GM12878 (cell line): Measurements from ENCODE around the gene COBLL1. TPM values are rescaled to one million over a fixed set of nuclear protein-coding genes. Genes with fewer than 3 reads are reported as not detected.

ENCODE experiments used
- ATAC-seq: fragments of 200-7000 bp; cut with Tn5 transposase; 3 replicates; pipeline ENCODE4 v1.9.1; 2020; ENCODE audit warnings: mild to moderate bottlenecking, moderate library complexity
- BruUV-seq: library from RNA; stranded (reverse); fragments of 400-500 nt; replicated peaks from 2 replicates; lab custom pipeline; 2021; lab: Mats Ljungman, UMichigan
- CTCF ChIA-PET: fragments of 300-600 bp; sonication (Branson Sonifier 250); formaldehyde crosslinking; extraction: SDS; loops from one replicate; lab custom pipeline; 2021; ENCODE audit warnings: inconsistent platforms; lab: Yijun Ruan, JAX
- POLR2A ChIA-PET: fragments of 350-600 bp; formaldehyde crosslinking; extraction: SDS; loops from one replicate; lab custom pipeline; 2021; ENCODE audit warnings: inconsistent platforms; lab: Charles Lee
- RAD21 ChIA-PET: fragments of 300-600 bp; sonication (Branson Sonifier 250); formaldehyde crosslinking; loops from one replicate; lab custom pipeline; 2023; ENCODE audit warnings: antibody characterized with exemption; ENCODE audit not compliant: unreplicated experiment; lab: Charles Lee
- SMC1A ChIA-PET: fragments of 300-600 bp; sonication (Branson Sonifier 250); formaldehyde crosslinking; loops from one replicate; lab custom pipeline; 2023; ENCODE audit not compliant: unreplicated experiment, uncharacterized antibody; lab: Charles Lee
- DNase-seq: peaks from one replicate; pipeline ENCODE4 v3.0.0-alpha.2; 2011; ENCODE audit warnings: low read depth, low spot score
- FAIRE-seq: peaks from 3 replicates; lab custom pipeline; 2011; peaks lifted over from hg19 to GRCh38; lab: Jason Lieb, UNC
- H2AFZ ChIP-seq: 2 replicates; pipeline ENCODE4 v1.6.0; 2011; ENCODE audit warnings: low read depth, low read length, control low read depth; ENCODE audit not compliant: control insufficient read depth
- H3K27ac ChIP-seq: 2 replicates; pipeline ENCODE4 v1.5.1; 2011; ENCODE audit warnings: control low read depth; ENCODE audit not compliant: control insufficient read depth, insufficient read depth
- H3K27me3 ChIP-seq, 2 experiments: replicated peaks in 1 of 2; 2 replicates each; pipeline versions ENCODE4 v1.6.0 to v1.6.1; 2011; ENCODE audit warnings: low read length in 1 of 2; ENCODE audit not compliant: control insufficient read depth in 2 of 2, insufficient read depth in 2 of 2
- H3K36me3 ChIP-seq, 2 experiments: 2 replicates each; pipeline ENCODE4 v1.5.1; 2011; ENCODE audit warnings: low read length in 1 of 2; ENCODE audit not compliant: control insufficient read depth in 2 of 2, insufficient read depth in 2 of 2
- H3K4me1 ChIP-seq: 2 replicates; pipeline ENCODE4 v1.6.1; 2011; ENCODE audit warnings: mild to moderate bottlenecking, low read length, moderate library complexity, mixed read lengths; ENCODE audit not compliant: control insufficient read depth, insufficient read depth
- H3K4me2 ChIP-seq: 2 replicates; pipeline ENCODE4 v1.6.0; 2011; ENCODE audit warnings: control low read depth; ENCODE audit not compliant: control insufficient read depth, insufficient read depth
- H3K4me3 ChIP-seq: fragments of 200-600 bp; sonication (generic); 2 replicates; pipeline ENCODE4 v1.5.1; 2016
- H3K79me2 ChIP-seq: 2 replicates; pipeline ENCODE4 v1.6.0; 2011; ENCODE audit warnings: low read length; ENCODE audit not compliant: control insufficient read depth, insufficient read depth
- H3K9ac ChIP-seq: 2 replicates; pipeline ENCODE4 v1.8.0; 2011; ENCODE audit warnings: low read length, control low read depth, mixed read lengths; ENCODE audit not compliant: control insufficient read depth, insufficient read depth
- H3K9me3 ChIP-seq: replicated peaks from 3 replicates; pipeline ENCODE4 v1.5.1; 2011; ENCODE audit warnings: mild to moderate bottlenecking, low read length; ENCODE audit not compliant: control insufficient read depth, insufficient read depth
- H4K20me1 ChIP-seq: 2 replicates; pipeline ENCODE4 v1.6.0; 2011; ENCODE audit not compliant: control insufficient read depth, insufficient read depth
- E2F8 ChIP-seq: fragments of 450-650 bp; IDR thresholded peaks from 2 replicates; pipeline ENCODE4 v1.6.1; 2018; ENCODE audit warnings: mild to moderate bottlenecking, low read depth, moderate library complexity; ENCODE audit not compliant: partially characterized antibody
- ESRRA ChIP-seq: IDR thresholded peaks from 2 replicates; pipeline ENCODE4 v1.6.1; 2012; ENCODE audit warnings: mild to moderate bottlenecking, low read length, improper control_type of control experiment
- FOXK2 ChIP-seq: fragments of 450-650 bp; IDR thresholded peaks from 2 replicates; pipeline ENCODE4 v1.6.1; 2017; ENCODE audit warnings: mild to moderate bottlenecking, moderate library complexity
- HCFC1 ChIP-seq: fragments of 150-350 bp; IDR thresholded peaks from 2 replicates; pipeline ENCODE4 v1.6.1; 2014; ENCODE audit warnings: low read length
- HDAC2 ChIP-seq: fragments of 200-600 bp; sonication (generic); IDR thresholded peaks from 2 replicates; pipeline ENCODE4 v1.6.1; 2017
- MTA2 ChIP-seq: fragments of 450-650 bp; IDR thresholded peaks from 2 replicates; pipeline ENCODE4 v1.6.1; 2016; ENCODE audit warnings: low read depth, mild to moderate bottlenecking, moderate library complexity
- MXI1 ChIP-seq: fragments of 150-350 bp; IDR thresholded peaks from 2 replicates; pipeline ENCODE4 v1.6.1; 2011; ENCODE audit warnings: low read depth, mild to moderate bottlenecking, inconsistent platforms, low read length, improper control_type of control experiment
- MYB ChIP-seq: fragments of 150-350 bp; IDR thresholded peaks from 2 replicates; pipeline ENCODE4 v1.6.1; 2014; ENCODE audit warnings: mild to moderate bottlenecking, low read depth, low read length, borderline replicate concordance
- NBN ChIP-seq: fragments of 450-650 bp; IDR thresholded peaks from 2 replicates; pipeline ENCODE4 v1.6.1; 2016
- NFYB ChIP-seq: IDR thresholded peaks from 2 replicates; pipeline ENCODE4 v1.6.1; 2011; ENCODE audit warnings: low read depth, mild to moderate bottlenecking, low read length, improper control_type of control experiment, moderate library complexity; ENCODE audit not compliant: insufficient read depth
- RELA ChIP-seq: fragments of 450-650 bp; IDR thresholded peaks from 2 replicates; pipeline ENCODE4 v1.8.0; 2014; ENCODE audit warnings: borderline replicate concordance; ENCODE audit not compliant: partially characterized antibody
- SIX5 ChIP-seq: IDR thresholded peaks from 2 replicates; pipeline ENCODE4 v1.6.1; 2011; ENCODE audit warnings: mild to moderate bottlenecking, low read depth, low read length, moderate library complexity; ENCODE audit not compliant: severe bottlenecking
- SMAD5 ChIP-seq: IDR thresholded peaks from 2 replicates; pipeline ENCODE4 v1.6.1; 2016; ENCODE audit warnings: antibody characterized with exemption, low read depth
- SMC3 ChIP-seq: IDR thresholded peaks from 2 replicates; pipeline ENCODE4 v1.6.1; 2011; ENCODE audit warnings: low read length, improper control_type of control experiment, borderline replicate concordance
- SUPT20H ChIP-seq: IDR thresholded peaks from 2 replicates; pipeline ENCODE4 v1.6.1; 2011; ENCODE audit warnings: low read depth, mild to moderate bottlenecking, low read length, moderate library complexity, borderline replicate concordance; ENCODE audit not compliant: control insufficient read depth
- SUZ12 ChIP-seq: fragments of 200-600 bp; sonication (generic); IDR thresholded peaks from one replicate; pipeline ENCODE4 v1.6.1; 2018; ENCODE audit warnings: antibody characterized with exemption, mild to moderate bottlenecking; ENCODE audit not compliant: unreplicated experiment
- USF1 ChIP-seq: IDR thresholded peaks from 2 replicates; pipeline ENCODE4 v1.6.1; 2011; ENCODE audit warnings: borderline replicate concordance, low read depth, mild to moderate bottlenecking, moderate library complexity, mixed read lengths, low read length; ENCODE audit not compliant: insufficient read depth; ENCODE audit errors: extremely low read length
- ZBTB11 ChIP-seq: fragments of 450-650 bp; formaldehyde crosslinking; IDR thresholded peaks from 2 replicates; pipeline ENCODE4 v1.5.0; 2022; ENCODE audit warnings: mild to moderate bottlenecking, missing genetic modification characterization
- ZNF207 ChIP-seq: fragments of 450-650 bp; IDR thresholded peaks from 2 replicates; pipeline ENCODE4 v1.6.1; 2014; ENCODE audit warnings: antibody characterized with exemption, mild to moderate bottlenecking, borderline replicate concordance
- WGBS: methylation state at CpG from one replicate; pipeline ENCODE4 v1.1.6; 2016; ENCODE audit warnings: low lambda C conversion rate; ENCODE audit not compliant: insufficient replicate concordance, insufficient coverage; ENCODE audit errors: missing lambda C conversion rate; 5-methylcytosine and 5-hydroxymethylcytosine counted together
- in situ Hi-C: fragments of 300-500 bp; cut with MboI; formaldehyde crosslinking; loops from 9 replicates; pipeline ENCODE4 v1.14.3; 2018; ENCODE audit warnings: mixed read lengths
- intact Hi-C: fragments of 100-400 bp; cut with micrococcal nuclease; formaldehyde crosslinking; loops from one replicate; pipeline ENCODE4 v1.14.2; 2022; ENCODE audit not compliant: unreplicated experiment
- polyA plus RNA-seq, 11 experiments: library from polyadenylated mRNA; depleted of rRNA in 4 of 11; unstranded in 6 of 11; stranded (reverse) in 5 of 11; fragments of >200 nt; fragmentation: Nextera tagmentation in 4 of 11; fragmentation: Illumina TruSeq in 1 of 11; extraction: Ambion mirVana in 4 of 11; extraction: Trizol in 1 of 11; gene quantifications; 1 replicate in 1 of 11; 2 replicates in 10 of 11; pipeline versions ENCODE4 v1.2.1 to v1.2.3, GENCODE V29; 2011 to 2016; ENCODE audit warnings: inconsistent platforms in 2 of 11, missing spikeins in 2 of 11, low read depth in 1 of 11
- total RNA-seq, 4 experiments: library from RNA; depleted of rRNA in 3 of 4; stranded (reverse); fragments of >200 nt in 3 of 4; fragmentation: Illumina TruSeq in 1 of 4; extraction: Trizol in 1 of 4; gene quantifications; 2 replicates each; pipeline versions ENCODE4 v1.2.1 to v1.2.3, GENCODE V29; 2013 to 2021

COBLL1 gene
- total and polyA plus RNA-seq, 10 of the 15 experiments (the other 5 are each of a cell fraction or from before 2014, with no cell fraction given): 0.46 TPM; not detected in 9

GRCh38 chr2:164779383-164780057 lies 62.1 kb downstream of the COBLL1 start:
- H3K4me2 ChIP-seq: no peak overlapping the region
- H3K36me3 ChIP-seq: no peaks in the 10 kb centered on the region
- 40% methylated on average over 7 of the region's 7 CpGs for WGBS
- no peak overlapping the region for H2AFZ ChIP-seq
- ChIA-PET SMC1A (no interaction called here), POLR2A (no interaction called here), CTCF (no interaction called here), RAD21 (no interaction called here)
- peaks cover 0 to 2% of the 10 kb centered on the region in 2 experiments; a peak in 3 of 4 replicates for H3K27me3 ChIP-seq
- H3K9ac ChIP-seq: no peak overlapping the region
- BruUV-seq: no TSS peak
- in situ Hi-C loops: no loop called here
- no peaks in the 10 kb centered on the region; the same call in 2 of the 3 replicates for H3K9me3 ChIP-seq
- H3K4me1 ChIP-seq: no peaks in the 10 kb centered on the region
- intact Hi-C loops: no loop called here
- DNase-seq (no peak), ATAC-seq (no peak), FAIRE-seq (no peak)
- H4K20me1 ChIP-seq: no peaks in the 10 kb centered on the region
- H3K79me2 ChIP-seq: no peaks in the 10 kb centered on the region
- H3K4me3 ChIP-seq: no peak overlapping the region
- no peak overlapping the region for H3K27ac ChIP-seq
- no peak for TF ChIP-seq E2F8
- TF ChIP-seq SMAD5: no peak
- no peak for TF ChIP-seq ESRRA
- TF ChIP-seq SMC3: no peak
- TF ChIP-seq SUPT20H: no peak
- no peak for TF ChIP-seq SIX5
- TF ChIP-seq MXI1: no peak
- no peak for TF ChIP-seq FOXK2
- TF ChIP-seq MYB: no peak
- no peak for TF ChIP-seq RELA
- TF ChIP-seq NFYB: no peak
- TF ChIP-seq SUZ12: no peak
- no peak for TF ChIP-seq USF1
- no peak for TF ChIP-seq ZBTB11 (CRISPR knock-in tag)
- no peak for TF ChIP-seq NBN
- no peak for TF ChIP-seq MTA2
- no peak for TF ChIP-seq ZNF207
- no peak for TF ChIP-seq HDAC2
- no peak for TF ChIP-seq HCFC1
